ENCODE measurements around the gene PJA1. TPM values are rescaled to one million over a fixed set of nuclear protein-coding genes. Genes with fewer than 3 reads are reported as not detected.

The PJA1 gene
- polyA plus RNA-seq, 3 donors = 9.8 to 34.3 (median 17.2) TPM

DNA sequence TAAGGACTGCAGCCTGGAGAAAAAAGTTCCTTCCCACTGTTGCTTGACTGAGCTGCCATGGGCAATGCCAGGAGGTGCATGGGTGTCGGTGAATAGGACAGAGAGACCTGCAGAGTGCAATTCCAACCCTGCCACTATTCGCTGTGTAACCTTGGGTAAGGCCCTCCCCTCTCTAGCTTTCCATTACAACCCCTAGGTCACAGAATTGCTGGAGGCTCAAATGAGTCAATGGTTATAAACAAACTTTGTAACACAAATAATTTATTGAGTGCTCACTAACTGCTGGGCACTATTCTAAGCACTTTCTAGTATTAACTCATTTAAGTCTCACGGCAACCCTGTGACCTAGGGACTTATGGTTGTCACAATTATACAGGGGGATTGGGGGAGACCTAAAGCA, 37.8 kb downstream of the PJA1 start:
- H3K27ac ChIP-seq (ENCODE audit: low read depth, low read length) = no peak overlapping the region
- 79 to 96% (median 92%) methylated on average over 3 of the region's 3 CpGs for WGBS, 3 donors

DNA sequence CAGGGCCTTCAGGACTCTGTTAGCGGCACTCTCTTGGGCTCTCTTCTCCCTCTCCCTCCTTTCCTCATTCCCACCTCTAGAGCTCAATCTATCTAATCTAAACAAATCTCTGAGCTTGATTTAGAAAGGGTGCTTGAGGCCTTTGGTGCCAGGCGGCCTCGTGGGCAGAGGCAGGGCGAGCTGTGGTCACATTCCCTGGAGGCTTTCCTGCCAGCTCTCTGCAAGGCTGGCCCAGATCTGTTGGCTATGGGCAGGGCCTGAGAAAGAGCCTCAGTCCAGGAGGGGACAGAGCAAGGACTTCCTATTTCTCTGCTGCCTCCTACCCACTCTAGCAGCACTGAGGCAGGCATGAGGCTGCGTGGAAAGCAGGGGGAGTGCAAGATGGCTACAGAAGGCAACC, 38.6 kb downstream of the PJA1 start:
- H3K27ac ChIP-seq (ENCODE audit: low read depth, low read length) = no peak overlapping the region
- 56 to 75% (median 74%) methylated on average over 5 of the region's 5 CpGs for WGBS, 3 donors

- WGBS, 3 donors = 54 to 92% (median 87%) methylated on average over 5 of the region's 5 CpGs
- H3K27ac ChIP-seq (ENCODE audit: low read depth, low read length) = no peak overlapping the region
These were observed 40.2 kb downstream of the PJA1 start for GRCh38 chrX:69125094-69125493.

DNA sequence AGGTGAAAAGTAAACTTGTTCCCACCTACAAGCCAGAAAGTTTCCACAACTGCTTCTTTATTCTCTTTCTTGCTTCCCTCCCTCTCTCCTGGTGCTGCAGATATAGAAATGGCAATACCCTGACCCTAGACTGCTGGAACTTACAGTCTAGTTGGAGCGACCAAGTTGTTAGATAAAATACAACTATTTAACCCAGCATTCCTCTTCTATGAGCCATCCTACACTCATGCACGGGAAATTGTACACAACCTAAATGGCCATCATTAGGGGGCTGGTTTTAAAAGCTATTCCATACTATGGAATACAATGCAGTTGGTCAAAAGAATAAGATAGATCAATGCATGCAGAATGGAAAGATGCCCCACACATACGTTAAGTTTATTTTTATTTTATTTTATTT, 41.1 kb downstream of the PJA1 start:
- WGBS, 3 donors = 81 to 98% (median 91%) methylated on average over 3 of the region's 3 CpGs
- no peak overlapping the region for H3K27ac ChIP-seq (ENCODE audit: low read depth, low read length)

- no peak overlapping the region for H3K27ac ChIP-seq (ENCODE audit: low read depth, low read length)
- WGBS, 3 donors = 44 to 83% (median 79%) methylated on average over 6 to 8 of the region's 8 CpGs
These were observed 41.8 kb downstream of the PJA1 start for GRCh38 chrX:69123481-69123880.

GRCh38 chrX:69121321-69122000, 43.8 kb downstream of the PJA1 start:
- WGBS, 3 donors = 67 to 88% (median 77%) methylated on average over 9 to 11 of the region's 11 CpGs
- H3K27ac ChIP-seq (ENCODE audit: low read depth, low read length) = no peak overlapping the region

DNA sequence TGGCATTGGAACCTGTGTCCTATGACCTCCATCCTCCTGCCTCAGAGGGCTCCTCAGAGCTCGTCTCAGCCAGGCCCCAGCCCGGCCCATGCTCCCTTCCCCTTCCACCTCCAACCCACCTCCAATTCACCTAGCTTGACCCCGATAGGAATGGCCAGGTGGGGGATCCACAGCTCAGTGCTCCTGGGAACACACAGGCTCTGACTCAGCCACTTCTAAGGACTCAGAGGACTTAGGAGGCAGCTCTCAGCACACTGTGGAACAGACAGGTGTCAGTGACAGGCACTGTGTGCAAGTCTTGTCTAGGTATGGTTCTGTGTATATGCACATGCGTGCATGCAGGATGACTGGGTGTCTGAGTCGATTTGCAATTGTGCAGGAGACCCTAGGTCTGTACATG, 44.8 kb downstream of the PJA1 start:
- H3K27ac ChIP-seq (ENCODE audit: low read depth, low read length) = no peak overlapping the region
- WGBS, 3 donors = 76 to 95% (median 85%) methylated on average over 5 of the region's 5 CpGs

DNA sequence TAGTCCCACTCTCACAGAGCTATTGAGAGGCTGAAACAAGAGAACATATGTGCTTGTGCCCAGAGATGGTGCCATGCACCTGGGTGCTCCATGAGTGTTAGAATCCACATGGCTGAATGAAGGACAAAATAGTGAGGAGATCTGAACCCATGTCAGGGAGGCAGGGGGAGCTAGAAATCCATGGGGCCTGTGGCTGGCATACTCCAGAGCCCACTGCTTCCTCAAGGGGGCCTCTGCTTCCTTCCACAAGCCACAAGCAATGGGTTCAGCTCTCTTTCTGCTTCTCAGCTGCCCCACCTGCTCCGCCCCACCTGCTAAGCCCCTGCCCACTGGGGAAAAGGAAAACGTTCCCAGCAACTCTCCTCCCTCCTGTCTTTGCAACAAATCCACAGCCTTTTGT, 46.1 kb downstream of the PJA1 start:
- 17 to 42% (median 39%) methylated on average over 1 to 2 of the region's 2 CpGs for WGBS, 3 donors
- no peak overlapping the region for H3K27ac ChIP-seq (ENCODE audit: low read depth, low read length)

DNA sequence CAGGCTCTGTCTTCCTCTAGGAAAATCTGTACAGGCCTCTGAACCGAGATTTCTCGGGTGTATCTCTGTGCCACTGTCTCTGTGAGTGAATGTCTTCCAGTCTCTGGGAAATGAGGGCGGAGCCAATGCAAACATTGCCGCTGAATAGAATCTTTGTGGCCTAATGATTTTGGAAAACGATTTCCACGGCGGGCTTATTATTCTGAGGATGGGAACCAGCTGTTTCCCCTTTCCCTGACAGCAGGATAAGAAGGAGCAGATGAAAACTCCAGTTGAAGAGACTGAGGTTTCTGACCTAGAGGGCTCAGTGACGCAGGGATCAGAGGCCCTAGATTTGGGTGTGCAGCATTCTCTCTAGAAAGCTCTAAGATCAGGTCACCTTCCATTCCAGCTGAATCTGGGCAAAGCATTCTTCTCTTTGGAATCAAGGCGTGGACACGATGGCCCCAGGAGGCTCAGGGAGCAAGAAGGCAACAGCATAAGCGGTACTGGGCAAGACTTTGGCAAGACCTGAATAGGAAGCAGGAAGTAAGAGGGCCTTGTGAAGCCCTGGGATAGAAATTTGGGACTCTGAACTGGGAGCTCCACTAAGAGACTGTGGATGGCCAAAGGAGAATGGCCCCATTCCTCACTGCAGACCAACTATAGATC, 47.3 kb downstream of the PJA1 start:
- WGBS, 3 donors = 57 to 65% (median 59%) methylated on average over 11 of the region's 11 CpGs
- no peak overlapping the region for H3K27ac ChIP-seq (ENCODE audit: low read depth, low read length)

GRCh38 chrX:69116077-69116476, 49.2 kb downstream of the PJA1 start:
- 86 to 96% (median 95%) methylated on average over 6 of the region's 6 CpGs for WGBS, 3 donors

GRCh38 chrX:69113723-69114122, 51.5 kb downstream of the PJA1 start:
- no peak overlapping the region for H3K27ac ChIP-seq (ENCODE audit: low read depth, low read length)

More at GRCh38 chrX:69116077-69116476, 49.2 kb downstream of the PJA1 start:
- no peak overlapping the region for H3K27ac ChIP-seq (ENCODE audit: low read depth, low read length)

Measured in adipose tissue (tissue), 3 donors.